Natural killer cell treated with Interleukin-12 subunit alpha and Interleukin-12 subunit beta and Interleukin-15 and Interleukin-18, amount 100 ng/mL, for 72 hours (primary cell): Measurements from ENCODE around the gene RHOF. TPM values are rescaled to one million over a fixed set of nuclear protein-coding genes. Genes with fewer than 3 reads are reported as not detected.

Experiments
- ATAC-seq, 2 donors: fragments of 150-1000 bp; cut with Tn5 transposase in 1 of 2; sonication (Bioruptor Pico), chemical (Tn5 transposase) in 1 of 2; 2 replicates each; pipeline ENCODE4 v1.10.0; 2021
- DNase-seq: peaks from one replicate; pipeline ENCODE4 v3.0.0; 2022; ENCODE audit warnings: low spot score
- H3K27ac Mint-ChIP-seq, 2 donors: 1 replicate in 1 of 2; 2 replicates in 1 of 2; pipeline ENCODE4 v1.8.0; 2022; ENCODE audit warnings: mixed read lengths in 2 of 2, mild to moderate bottlenecking in 1 of 2, moderate library complexity in 1 of 2
- H3K27me3 Mint-ChIP-seq, 2 donors: 1 replicate in 1 of 2; 2 replicates in 1 of 2; pipeline ENCODE4 v1.8.0; 2022; ENCODE audit warnings: mixed read lengths in 2 of 2
- H3K36me3 Mint-ChIP-seq: one replicate; pipeline ENCODE4 v1.8.0; 2022; ENCODE audit warnings: mixed read lengths
- H3K4me1 Mint-ChIP-seq, 2 donors: 1 replicate in 1 of 2; 2 replicates in 1 of 2; pipeline ENCODE4 v1.8.0; 2022; ENCODE audit warnings: low read depth in 2 of 2, mixed read lengths in 2 of 2, mild to moderate bottlenecking in 1 of 2
- H3K4me3 Mint-ChIP-seq: one replicate; pipeline ENCODE4 v1.8.0; 2022; ENCODE audit warnings: mixed read lengths
- H3K9me3 Mint-ChIP-seq: 2 replicates; pipeline ENCODE4 v1.8.0; 2022; ENCODE audit warnings: mixed read lengths
- total RNA-seq, 2 donors: library from RNA; stranded (reverse); gene quantifications; one replicate each; pipeline ENCODE4 v1.2.3, GENCODE V29; 2022

Gene RHOF
- total RNA-seq, 2 donors from 2014 or later: 76.1 to 78.0 TPM

GRCh38 chr12:121826318-121827150 is 33.0 kb upstream of the RHOF start:
- ATAC-seq (no peak), DNase-seq (no peak)
- H3K36me3 Mint-ChIP-seq: peaks cover 20% of the 10 kb centered on the region
- H3K9me3 Mint-ChIP-seq: no peaks in the 10 kb centered on the region
- H3K4me3 Mint-ChIP-seq: no peak overlapping the region
- H3K4me1 Mint-ChIP-seq: peaks cover 9 to 11% of the 10 kb centered on the region in 2 donors
- no peaks in the 10 kb centered on the region for H3K27me3 Mint-ChIP-seq
- H3K27ac Mint-ChIP-seq: peak overlapping the region in 1 of 2 donors; percentile 19

GRCh38 chr12:121825041-121825523 is 31.6 kb upstream of the RHOF start:
- DNase-seq (no peak), ATAC-seq (no peak)
- Mint-ChIP-seq H3K27ac (no peak overlapping the region), H3K9me3 (no peaks in the 10 kb centered on the region), H3K36me3 (peaks cover 11% of the 10 kb centered on the region), H3K4me3 (no peak overlapping the region), H3K27me3 (no peaks in the 10 kb centered on the region), H3K4me1 (peaks cover 9 to 11% of the 10 kb centered on the region in 2 donors)

GRCh38 chr12:121823727-121824115 is 30.2 kb upstream of the RHOF start:
- ATAC-seq (no peak), DNase-seq (no peak)
- Mint-ChIP-seq H3K27me3 (no peaks in the 10 kb centered on the region), H3K4me3 (no peak overlapping the region), H3K36me3 (peaks cover 11% of the 10 kb centered on the region), H3K4me1 (peaks cover 11% of the 10 kb centered on the region in 2 donors), H3K9me3 (no peaks in the 10 kb centered on the region), H3K27ac (no peak overlapping the region)

GRCh38 chr12:121823101-121823726 is 29.7 kb upstream of the RHOF start:
- ATAC-seq: no peak
- Mint-ChIP-seq H3K27ac (no peak overlapping the region), H3K27me3 (no peaks in the 10 kb centered on the region), H3K9me3 (no peaks in the 10 kb centered on the region), H3K4me1 (peaks cover 9 to 11% of the 10 kb centered on the region in 2 donors), H3K36me3 (peaks cover 11% of the 10 kb centered on the region), H3K4me3 (no peak overlapping the region)
- DNase-seq: no peak

GRCh38 chr12:121822393-121823100 is 29.1 kb upstream of the RHOF start:
- H3K27ac Mint-ChIP-seq: no peak overlapping the region
- DNase-seq (no peak), ATAC-seq (no peak)
- H3K4me1 Mint-ChIP-seq: peaks cover 9 to 11% of the 10 kb centered on the region in 2 donors
- no peaks in the 10 kb centered on the region for H3K9me3 Mint-ChIP-seq
- no peaks in the 10 kb centered on the region for H3K27me3 Mint-ChIP-seq
- H3K4me3 Mint-ChIP-seq: no peak overlapping the region
- H3K36me3 Mint-ChIP-seq: peaks cover 11% of the 10 kb centered on the region

GRCh38 chr12:121820056-121820455 is 26.6 kb upstream of the RHOF start:
- Mint-ChIP-seq H3K4me3 (no peak overlapping the region), H3K27me3 (no peaks in the 10 kb centered on the region), H3K36me3 (peaks cover 7% of the 10 kb centered on the region), H3K4me1 (peaks cover 4 to 7% of the 10 kb centered on the region in 2 donors), H3K27ac (no peak overlapping the region), H3K9me3 (no peaks in the 10 kb centered on the region)
- no peak for DNase-seq
- ATAC-seq: no peak

- H3K27me3 Mint-ChIP-seq: no peaks in the 10 kb centered on the region
- H3K9me3 Mint-ChIP-seq: no peaks in the 10 kb centered on the region
- H3K4me1 Mint-ChIP-seq: peaks cover 4 to 7% of the 10 kb centered on the region in 2 donors
- no peak overlapping the region for H3K4me3 Mint-ChIP-seq
- no peak overlapping the region for H3K27ac Mint-ChIP-seq
- DNase-seq: no peak
- peaks cover 7% of the 10 kb centered on the region for H3K36me3 Mint-ChIP-seq
- ATAC-seq: no peak
Observed at GRCh38 chr12:121819212-121819949, 25.9 kb upstream of the RHOF start.

GRCh38 chr12:121817648-121818043 is 24.2 kb upstream of the RHOF start:
- no peak overlapping the region for H3K4me3 Mint-ChIP-seq
- no peak overlapping the region for H3K27ac Mint-ChIP-seq
- H3K4me1 Mint-ChIP-seq: peaks cover 14 to 18% of the 10 kb centered on the region in 2 donors
- DNase-seq (no peak), ATAC-seq (no peak)
- H3K36me3 Mint-ChIP-seq: peaks cover 7% of the 10 kb centered on the region
- H3K27me3 Mint-ChIP-seq: no peaks in the 10 kb centered on the region
- no peaks in the 10 kb centered on the region for H3K9me3 Mint-ChIP-seq

GRCh38 chr12:121816925-121817647 is 23.6 kb upstream of the RHOF start:
- Mint-ChIP-seq H3K4me1 (peaks cover 14 to 23% of the 10 kb centered on the region in 2 donors), H3K4me3 (no peak overlapping the region), H3K36me3 (peaks cover 7% of the 10 kb centered on the region), H3K27ac (peak overlapping the region in 1 of 2 donors; percentile 4), H3K9me3 (no peaks in the 10 kb centered on the region), H3K27me3 (no peaks in the 10 kb centered on the region)
- ATAC-seq (no peak), DNase-seq (no peak)

GRCh38 chr12:121815263-121815662 is 21.8 kb upstream of the RHOF start:
- no peak overlapping the region for H3K27ac Mint-ChIP-seq
- no peak overlapping the region for H3K4me3 Mint-ChIP-seq
- ATAC-seq: no peak
- H3K27me3 Mint-ChIP-seq: no peaks in the 10 kb centered on the region
- H3K4me1 Mint-ChIP-seq: peaks cover 20 to 33% of the 10 kb centered on the region in 2 donors
- no peak for DNase-seq
- no peaks in the 10 kb centered on the region for H3K9me3 Mint-ChIP-seq
- peaks cover 7% of the 10 kb centered on the region for H3K36me3 Mint-ChIP-seq

GRCh38 chr12:121814429-121815119 is 21.1 kb upstream of the RHOF start:
- Mint-ChIP-seq H3K36me3 (peaks cover 7% of the 10 kb centered on the region), H3K27me3 (no peaks in the 10 kb centered on the region), H3K9me3 (no peaks in the 10 kb centered on the region), H3K27ac (no peak overlapping the region), H3K4me3 (no peak overlapping the region), H3K4me1 (peaks cover 20 to 35% of the 10 kb centered on the region in 2 donors)
- ATAC-seq (no peak), DNase-seq (no peak)

GRCh38 chr12:121813951-121814350 is 20.5 kb upstream of the RHOF start:
- H3K27ac Mint-ChIP-seq: peak overlapping the region in 1 of 2 donors; percentile 41
- no peaks in the 10 kb centered on the region for H3K27me3 Mint-ChIP-seq
- H3K36me3 Mint-ChIP-seq: peaks cover 7% of the 10 kb centered on the region
- ATAC-seq (no peak), DNase-seq (no peak)
- peak overlapping the region; percentile 93 for H3K4me3 Mint-ChIP-seq
- H3K4me1 Mint-ChIP-seq: peaks cover 20 to 34% of the 10 kb centered on the region in 2 donors
- no peaks in the 10 kb centered on the region for H3K9me3 Mint-ChIP-seq
